Cardiac muscle cell (in vitro differentiated cells and primary cell): Measurements from ENCODE around the gene LGR4. TPM values are rescaled to one million over a fixed set of nuclear protein-coding genes. Genes with fewer than 3 reads are reported as not detected.
"Not testable (repeated sequence)": the region's sequence is repeated elsewhere in the genome, so short reads cannot be mapped to it uniquely, and the experiment has no call there.

ENCODE experiments used
- DNase-seq, 2 donors: peaks; one replicate each; pipeline versions ENCODE4 v3.0.0 to v3.0.0-alpha.2; 2010 to 2017; ENCODE audit warnings: low read depth in 1 of 2, low spot score in 1 of 2
- H3K27ac ChIP-seq: fragments of 200-600 bp; sonication (generic); 2 replicates; pipeline ENCODE4 v1.5.1; 2016
- H3K27me3 ChIP-seq: fragments of 200-600 bp; sonication (generic); 2 replicates; pipeline ENCODE4 v1.6.0; 2016; ENCODE audit warnings: control low read depth
- H3K36me3 ChIP-seq: fragments of 200-600 bp; sonication (generic); 2 replicates; pipeline ENCODE4 v1.5.1; 2016; ENCODE audit warnings: control low read depth
- H3K4me1 ChIP-seq: fragments of 200-600 bp; sonication (generic); 2 replicates; pipeline ENCODE4 v1.8.1; 2017; ENCODE audit warnings: low read depth, mild to moderate bottlenecking, mixed run types
- H3K4me3 ChIP-seq: fragments of 200-600 bp; sonication (generic); 2 replicates; pipeline ENCODE4 v1.5.1; 2016; ENCODE audit warnings: mild to moderate bottlenecking
- H3K9me3 ChIP-seq: fragments of 200-600 bp; sonication (generic); 2 replicates; pipeline ENCODE4 v1.5.1; 2017; ENCODE audit warnings: low read depth, mild to moderate bottlenecking, control low read depth
- polyA plus RNA-seq: library from polyadenylated mRNA; unstranded; fragments of >200 nt; fragmentation: Nextera tagmentation; extraction: Ambion mirVana; gene quantifications from 2 replicates; pipeline ENCODE4 v1.2.1, GENCODE V29; 2016
- total RNA-seq: library from RNA; depleted of rRNA; stranded (reverse); fragments of >200 nt; gene quantifications from 2 replicates; pipeline ENCODE4 v1.2.3, GENCODE V29; 2016
- TF ChIP-seq, protein P1 (sequence below): IDR thresholded peaks from 2 replicates; pipeline ENCODE4 v1.5.1; 2012; ENCODE audit warnings: low read depth, mild to moderate bottlenecking, low read length

LGR4 gene
- total and polyA plus RNA-seq, 2 experiments from 2014 or later, result 52.4 to 89.3 TPM

DNA sequence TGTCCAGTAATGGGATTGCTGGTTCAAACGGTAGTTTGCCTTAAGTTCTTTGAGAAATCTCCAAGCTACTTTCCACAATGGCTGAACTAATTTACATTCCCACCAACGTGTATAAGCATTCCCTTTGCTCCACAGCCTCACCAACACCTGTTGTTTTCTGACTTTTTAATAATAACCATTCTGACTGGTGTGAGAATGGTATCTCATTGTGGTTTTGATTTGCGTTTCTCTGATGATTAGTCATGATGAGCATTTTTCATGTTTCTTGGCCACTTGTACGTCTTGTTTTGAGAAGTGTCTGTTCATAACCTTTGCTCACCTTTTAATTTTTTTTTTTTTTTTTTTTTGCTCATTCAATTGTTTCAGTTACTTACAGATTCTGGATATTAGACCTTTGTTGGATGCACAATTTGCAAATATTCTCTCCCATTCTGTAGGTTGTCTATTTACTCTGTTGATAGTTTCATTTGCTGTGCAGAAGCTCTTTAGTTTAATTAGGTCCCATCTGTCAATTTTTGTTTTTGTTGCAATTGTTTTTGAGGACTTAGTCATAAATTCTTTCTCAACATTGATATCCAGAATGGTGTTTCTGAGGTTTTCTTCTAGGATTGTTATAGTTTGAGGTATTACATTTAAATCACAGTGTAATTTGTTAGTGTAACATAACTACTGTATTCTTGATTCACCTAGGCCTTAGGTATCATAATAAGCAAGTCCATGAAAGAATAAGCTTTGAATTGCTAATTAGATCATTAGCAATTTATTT is 142.5 kb downstream of the LGR4 start:
- TF ChIP-seq, protein P1, sequence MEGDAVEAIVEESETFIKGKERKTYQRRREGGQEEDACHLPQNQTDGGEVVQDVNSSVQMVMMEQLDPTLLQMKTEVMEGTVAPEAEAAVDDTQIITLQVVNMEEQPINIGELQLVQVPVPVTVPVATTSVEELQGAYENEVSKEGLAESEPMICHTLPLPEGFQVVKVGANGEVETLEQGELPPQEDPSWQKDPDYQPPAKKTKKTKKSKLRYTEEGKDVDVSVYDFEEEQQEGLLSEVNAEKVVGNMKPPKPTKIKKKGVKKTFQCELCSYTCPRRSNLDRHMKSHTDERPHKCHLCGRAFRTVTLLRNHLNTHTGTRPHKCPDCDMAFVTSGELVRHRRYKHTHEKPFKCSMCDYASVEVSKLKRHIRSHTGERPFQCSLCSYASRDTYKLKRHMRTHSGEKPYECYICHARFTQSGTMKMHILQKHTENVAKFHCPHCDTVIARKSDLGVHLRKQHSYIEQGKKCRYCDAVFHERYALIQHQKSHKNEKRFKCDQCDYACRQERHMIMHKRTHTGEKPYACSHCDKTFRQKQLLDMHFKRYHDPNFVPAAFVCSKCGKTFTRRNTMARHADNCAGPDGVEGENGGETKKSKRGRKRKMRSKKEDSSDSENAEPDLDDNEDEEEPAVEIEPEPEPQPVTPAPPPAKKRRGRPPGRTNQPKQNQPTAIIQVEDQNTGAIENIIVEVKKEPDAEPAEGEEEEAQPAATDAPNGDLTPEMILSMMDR, result no peak
- H3K9me3 ChIP-seq, result no peaks in the 10 kb centered on the region
- H3K4me3 ChIP-seq, result no peak overlapping the region
- no peaks in the 10 kb centered on the region for H3K27me3 ChIP-seq
- peaks cover 12% of the 10 kb centered on the region for H3K4me1 ChIP-seq
- no peak overlapping the region for H3K27ac ChIP-seq
- no peak for DNase-seq
- no peaks in the 10 kb centered on the region for H3K36me3 ChIP-seq

DNA sequence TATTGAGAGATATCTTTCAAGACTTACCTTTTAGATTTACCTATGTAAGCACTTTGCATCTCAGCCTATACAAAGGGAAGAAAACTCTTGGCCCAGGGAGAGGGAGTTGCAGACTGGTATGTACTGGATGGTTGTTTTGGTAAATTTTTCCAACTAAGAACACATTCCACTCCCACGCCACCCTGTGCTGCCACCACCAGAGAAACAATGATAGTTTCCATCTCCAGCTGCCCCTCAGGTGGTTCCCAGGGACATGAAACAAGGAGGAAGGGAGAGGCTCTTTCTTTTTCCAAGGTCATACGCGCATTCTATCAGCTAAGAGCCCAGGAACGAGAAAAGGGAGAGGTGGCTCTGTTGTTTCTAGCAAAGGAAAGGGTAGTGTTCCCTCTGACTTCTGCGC is 144.0 kb downstream of the LGR4 start:
- no peaks in the 10 kb centered on the region for H3K9me3 ChIP-seq
- peaks cover 12% of the 10 kb centered on the region for H3K4me1 ChIP-seq
- TF ChIP-seq, protein P1, result no peak
- DNase-seq, result no peak
- H3K4me3 ChIP-seq, result no peak overlapping the region
- H3K27me3 ChIP-seq, result no peaks in the 10 kb centered on the region
- no peaks in the 10 kb centered on the region for H3K36me3 ChIP-seq
- peak overlapping the region; percentile 30 for H3K27ac ChIP-seq

DNA sequence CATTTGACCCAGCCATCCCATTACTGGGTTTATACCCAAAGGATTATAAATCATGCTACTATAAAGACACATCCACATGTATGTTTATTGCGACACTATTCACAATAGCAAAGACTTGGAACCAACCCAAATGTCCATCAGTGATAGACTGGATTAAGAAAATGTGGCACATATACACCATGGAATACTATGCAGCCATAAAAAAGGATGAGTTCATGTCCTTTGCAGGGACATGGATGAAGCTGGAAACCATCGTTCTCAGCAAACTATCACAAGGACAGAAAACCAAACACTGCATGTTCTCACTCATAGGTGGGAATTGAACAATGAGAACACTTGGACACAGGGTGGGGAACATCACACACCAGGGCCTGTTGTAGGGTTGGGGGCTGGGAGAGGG is 145.5 kb downstream of the LGR4 start:
- not testable (repeated sequence) for H3K27me3 ChIP-seq, H3K4me3 ChIP-seq, H3K4me1 ChIP-seq, H3K9me3 ChIP-seq, H3K36me3 ChIP-seq, DNase-seq, H3K27ac ChIP-seq

DNA sequence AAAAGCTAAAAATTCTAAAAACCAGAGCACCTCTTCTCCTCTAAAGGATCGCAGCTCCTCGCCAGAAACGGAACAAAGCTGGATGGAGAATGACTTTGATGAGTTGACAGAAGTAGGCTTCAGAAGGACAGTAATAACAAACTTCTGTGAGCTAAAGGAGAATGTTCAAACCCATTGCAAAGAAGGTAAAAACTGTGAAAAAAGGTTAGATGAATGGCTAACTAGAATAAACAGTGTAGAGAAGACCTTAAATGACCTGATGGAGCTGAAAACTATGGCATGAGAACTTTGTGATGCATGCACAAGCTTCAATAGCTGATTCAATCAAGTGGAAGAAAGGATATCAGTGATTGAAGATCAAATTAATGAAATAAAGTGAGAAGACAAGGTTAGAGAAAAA is 150.4 kb downstream of the LGR4 start:
- not testable (repeated sequence) for DNase-seq, H3K27ac ChIP-seq

DNA sequence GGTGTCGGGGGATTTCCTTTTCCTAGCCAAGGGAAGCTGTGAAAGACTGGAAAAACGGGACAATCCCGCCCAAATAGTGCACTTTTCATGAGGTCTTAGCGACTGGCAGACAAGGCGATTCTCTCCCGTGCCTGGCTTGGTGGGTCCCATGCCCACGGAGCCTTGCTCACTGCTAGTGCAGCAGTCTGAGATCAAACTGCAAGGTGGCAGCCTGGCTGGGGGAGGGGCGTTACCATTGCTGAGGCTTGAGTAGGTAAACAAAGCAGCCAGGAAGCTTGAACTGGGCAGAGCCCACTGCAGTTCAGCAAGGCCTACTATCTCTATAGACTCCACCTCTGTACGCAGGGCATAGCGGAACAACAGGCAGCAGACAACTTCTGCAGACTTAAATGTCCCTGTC is 151.2 kb downstream of the LGR4 start:
- not testable (repeated sequence) for DNase-seq, H3K4me1 ChIP-seq, H3K9me3 ChIP-seq, H3K27ac ChIP-seq, H3K27me3 ChIP-seq, H3K4me3 ChIP-seq, H3K36me3 ChIP-seq

More for the DNA sequence above, 150.4 kb downstream of the LGR4 start:
- H3K36me3 ChIP-seq, H3K9me3 ChIP-seq, H3K4me3 ChIP-seq, H3K4me1 ChIP-seq, H3K27me3 ChIP-seq: not testable (repeated sequence)

DNA sequence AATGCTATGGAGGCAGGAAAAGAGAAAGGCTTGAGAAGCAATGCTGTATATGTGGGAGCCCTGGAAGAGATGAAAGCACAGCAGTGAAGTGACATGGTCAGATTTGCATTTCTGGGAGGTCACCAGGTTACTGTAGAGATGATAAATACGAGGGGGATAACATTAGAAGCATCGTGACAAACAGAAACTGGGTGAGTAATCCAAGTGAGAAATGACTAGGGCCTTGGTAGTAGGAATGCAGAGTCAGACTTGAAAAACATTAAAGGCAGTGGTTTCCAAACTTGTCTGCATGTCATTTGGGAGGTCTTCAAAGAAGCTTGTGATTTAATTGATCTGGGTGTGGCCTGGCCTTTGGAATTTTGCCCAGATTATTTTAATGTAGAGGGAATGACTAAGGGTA is 153.5 kb downstream of the LGR4 start:
- Histone ChIP-seq H3K4me3 (no peak overlapping the region), H3K36me3 (no peaks in the 10 kb centered on the region), H3K4me1 (no peaks in the 10 kb centered on the region), H3K27me3 (no peaks in the 10 kb centered on the region), H3K27ac (no peak overlapping the region), H3K9me3 (no peaks in the 10 kb centered on the region)
- TF ChIP-seq, protein P1, result no peak
- DNase-seq, result peak in 1 of 2 donors; percentile 10

DNA sequence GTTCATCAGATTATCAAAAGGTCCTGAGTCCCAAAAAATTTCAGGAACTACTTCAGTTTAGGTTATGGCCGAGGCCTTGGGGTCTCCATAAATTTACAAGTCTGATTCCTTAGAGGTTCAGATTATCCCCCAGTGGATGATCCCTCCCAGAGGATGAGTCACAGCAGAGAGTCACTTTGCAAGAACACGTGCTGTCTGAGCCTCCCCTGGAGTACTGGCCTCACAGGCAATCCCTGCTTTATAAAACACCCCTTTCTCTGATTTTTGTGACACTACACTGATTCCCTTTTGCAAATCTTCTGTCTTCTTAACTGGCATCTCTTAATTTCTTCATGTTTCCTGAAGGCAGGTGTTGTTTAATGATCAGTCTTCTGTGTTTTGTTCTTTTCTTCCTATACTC is 154.8 kb downstream of the LGR4 start:
- DNase-seq, result peak in 1 of 2 donors; percentile 40
- no peak overlapping the region for H3K27ac ChIP-seq
- H3K27me3 ChIP-seq, result no peaks in the 10 kb centered on the region

More for the DNA sequence above, 154.8 kb downstream of the LGR4 start:
- TF ChIP-seq, protein P1, result no peak
- no peaks in the 10 kb centered on the region for H3K4me1 ChIP-seq
- no peaks in the 10 kb centered on the region for H3K36me3 ChIP-seq
- H3K9me3 ChIP-seq, result no peaks in the 10 kb centered on the region
- no peak overlapping the region for H3K4me3 ChIP-seq

Other genes with a start within 250 kb of the LGR4 start
- 9.1 and 21.1 TPM in 2 replicates for gene CCDC34, start 109.6 kb downstream of the LGR4 start, total RNA-seq
- gene CCDC34, start 109.6 kb downstream of the LGR4 start, polyA plus RNA-seq, result 12.8 and 19.0 TPM in 2 replicates
- gene LIN7C, start 34.0 kb upstream of the LGR4 start, total RNA-seq, result 13.6 and 18.8 TPM in 2 replicates
- gene LIN7C, start 34.0 kb upstream of the LGR4 start, polyA plus RNA-seq, result 13.1 and 30.1 TPM in 2 replicates
- 0.36 and 0.70 TPM in 2 replicates for gene BDNF, start 227.7 kb upstream of the LGR4 start, total RNA-seq
- gene BDNF, start 227.7 kb upstream of the LGR4 start, polyA plus RNA-seq, result 0.37 and 0.44 TPM in 2 replicates